Skeletal muscle satellite cell (primary cell): ENCODE data around the gene TTC7B.
"Not testable (repeated sequence)": the region's sequence is repeated elsewhere in the genome, so short reads cannot be mapped to it uniquely, and the experiment has no call there.

Experiments used
- H3K27me3 ChIP-seq: 2 replicates; pipeline ENCODE4 v1.7.0; 2013; ENCODE audit warnings: low read length; ENCODE audit not compliant: control insufficient read depth, insufficient read depth
- H3K36me3 ChIP-seq: 2 replicates; pipeline ENCODE4 v1.7.0; 2013; ENCODE audit warnings: mild to moderate bottlenecking, control low read depth, low read length; ENCODE audit not compliant: insufficient read depth
- H3K4me1 ChIP-seq: 2 replicates; pipeline ENCODE4 v1.7.0; 2013; ENCODE audit warnings: low read length; ENCODE audit not compliant: control insufficient read depth, insufficient read depth
- H3K4me2 ChIP-seq: 2 replicates; pipeline ENCODE4 v1.7.0; 2013; ENCODE audit warnings: mild to moderate bottlenecking, low read length
- H3K4me3 ChIP-seq: 2 replicates; pipeline ENCODE4 v1.7.0; 2013; ENCODE audit warnings: low read length
- H3K9ac ChIP-seq: 2 replicates; pipeline ENCODE4 v1.7.0; 2013; ENCODE audit warnings: mild to moderate bottlenecking, low read depth, low read length, moderate library complexity
- H3K9me3 ChIP-seq: replicated peaks from 2 replicates; pipeline ENCODE4 v1.7.0; 2013; ENCODE audit warnings: mild to moderate bottlenecking, control low read depth, low read length

The TTC7B gene

GRCh38 chr14:90844321-90844720 is 28.1 kb upstream of the TTC7B start:
- H3K9ac ChIP-seq = no peak overlapping the region
- H3K4me1 ChIP-seq = peaks cover 13% of the 10 kb centered on the region
- H3K4me2 ChIP-seq = no peak overlapping the region
- H3K27me3 ChIP-seq = no peaks in the 10 kb centered on the region
- H3K4me3 ChIP-seq = no peak overlapping the region
- H3K36me3 ChIP-seq = no peaks in the 10 kb centered on the region
- no peaks in the 10 kb centered on the region for H3K9me3 ChIP-seq

- Histone ChIP-seq H3K9me3 (no peaks in the 10 kb centered on the region), H3K36me3 (no peaks in the 10 kb centered on the region), H3K4me2 (no peak overlapping the region), H3K4me1 (peaks cover 18% of the 10 kb centered on the region), H3K27me3 (no peaks in the 10 kb centered on the region), H3K9ac (no peak overlapping the region), H3K4me3 (no peak overlapping the region)
These were observed 26.5 kb upstream of the TTC7B start for GRCh38 chr14:90842726-90843125.

GRCh38 chr14:90840667-90841066 is 24.4 kb upstream of the TTC7B start:
- H3K4me1 ChIP-seq, H3K4me3 ChIP-seq, H3K4me2 ChIP-seq, H3K9me3 ChIP-seq, H3K36me3 ChIP-seq, H3K9ac ChIP-seq, H3K27me3 ChIP-seq: not testable (repeated sequence)

GRCh38 chr14:90839889-90840266 is 23.6 kb upstream of the TTC7B start:
- H3K4me1 ChIP-seq = peaks cover 5% of the 10 kb centered on the region
- H3K9me3 ChIP-seq = no peaks in the 10 kb centered on the region
- H3K4me3 ChIP-seq = no peak overlapping the region
- H3K4me2 ChIP-seq = no peak overlapping the region
- no peaks in the 10 kb centered on the region for H3K27me3 ChIP-seq
- H3K36me3 ChIP-seq = no peaks in the 10 kb centered on the region
- H3K9ac ChIP-seq = no peak overlapping the region

- H3K9ac ChIP-seq = peak overlapping the region; percentile 18
- no peaks in the 10 kb centered on the region for H3K27me3 ChIP-seq
- no peaks in the 10 kb centered on the region for H3K36me3 ChIP-seq
- H3K9me3 ChIP-seq = no peaks in the 10 kb centered on the region
- peak overlapping the region; percentile 38 for H3K4me2 ChIP-seq
- peaks cover 5% of the 10 kb centered on the region for H3K4me1 ChIP-seq
- H3K4me3 ChIP-seq = no peak overlapping the region
These were observed 23.0 kb upstream of the TTC7B start for GRCh38 chr14:90839024-90839888.

- H3K36me3 ChIP-seq, H3K4me3 ChIP-seq, H3K27me3 ChIP-seq, H3K9ac ChIP-seq, H3K9me3 ChIP-seq, H3K4me2 ChIP-seq, H3K4me1 ChIP-seq: not testable (repeated sequence)
These were observed 22.3 kb upstream of the TTC7B start for GRCh38 chr14:90838531-90838930.

- Histone ChIP-seq H3K27me3 (no peaks in the 10 kb centered on the region), H3K9me3 (no peaks in the 10 kb centered on the region), H3K36me3 (no peaks in the 10 kb centered on the region), H3K9ac (no peak overlapping the region), H3K4me2 (no peak overlapping the region), H3K4me1 (peaks cover 5% of the 10 kb centered on the region), H3K4me3 (no peak overlapping the region)
These were observed 21.1 kb upstream of the TTC7B start for GRCh38 chr14:90837355-90837754.

- no peaks in the 10 kb centered on the region for H3K27me3 ChIP-seq
- H3K9me3 ChIP-seq = no peaks in the 10 kb centered on the region
These were observed 20.4 kb upstream of the TTC7B start for GRCh38 chr14:90836692-90837063.

GRCh38 chr14:90831821-90832220 is 15.6 kb upstream of the TTC7B start:
- peaks cover 11% of the 10 kb centered on the region for H3K4me1 ChIP-seq
- no peak overlapping the region for H3K9ac ChIP-seq
- H3K36me3 ChIP-seq = no peaks in the 10 kb centered on the region
- no peaks in the 10 kb centered on the region for H3K9me3 ChIP-seq
- no peaks in the 10 kb centered on the region for H3K27me3 ChIP-seq
- no peak overlapping the region for H3K4me2 ChIP-seq
- no peak overlapping the region for H3K4me3 ChIP-seq

More at GRCh38 chr14:90836692-90837063, 20.4 kb upstream of the TTC7B start:
- H3K4me1 ChIP-seq = peaks cover 5% of the 10 kb centered on the region
- H3K4me3 ChIP-seq = no peak overlapping the region
- no peak overlapping the region for H3K4me2 ChIP-seq
- H3K9ac ChIP-seq = no peak overlapping the region
- no peaks in the 10 kb centered on the region for H3K36me3 ChIP-seq

- Histone ChIP-seq H3K9ac (no peak overlapping the region), H3K27me3 (no peaks in the 10 kb centered on the region), H3K9me3 (no peaks in the 10 kb centered on the region), H3K4me2 (no peak overlapping the region), H3K4me3 (no peak overlapping the region), H3K36me3 (no peaks in the 10 kb centered on the region), H3K4me1 (peaks cover 11% of the 10 kb centered on the region)
These were observed 14.9 kb upstream of the TTC7B start for GRCh38 chr14:90830931-90831701.

GRCh38 chr14:90829677-90830076 is 13.4 kb upstream of the TTC7B start:
- H3K4me2 ChIP-seq = no peak overlapping the region
- H3K36me3 ChIP-seq = no peaks in the 10 kb centered on the region
- peaks cover 11% of the 10 kb centered on the region for H3K4me1 ChIP-seq
- H3K9me3 ChIP-seq = no peaks in the 10 kb centered on the region
- no peaks in the 10 kb centered on the region for H3K27me3 ChIP-seq
- no peak overlapping the region for H3K4me3 ChIP-seq
- no peak overlapping the region for H3K9ac ChIP-seq
